ENCODE measurements around the gene KRTAP13-4.

Gene KRTAP13-4

GRCh38 chr21:30408782-30409494 lies 21.1 kb upstream of the KRTAP13-4 start:
- TF ChIP-seq, protein P1, sequence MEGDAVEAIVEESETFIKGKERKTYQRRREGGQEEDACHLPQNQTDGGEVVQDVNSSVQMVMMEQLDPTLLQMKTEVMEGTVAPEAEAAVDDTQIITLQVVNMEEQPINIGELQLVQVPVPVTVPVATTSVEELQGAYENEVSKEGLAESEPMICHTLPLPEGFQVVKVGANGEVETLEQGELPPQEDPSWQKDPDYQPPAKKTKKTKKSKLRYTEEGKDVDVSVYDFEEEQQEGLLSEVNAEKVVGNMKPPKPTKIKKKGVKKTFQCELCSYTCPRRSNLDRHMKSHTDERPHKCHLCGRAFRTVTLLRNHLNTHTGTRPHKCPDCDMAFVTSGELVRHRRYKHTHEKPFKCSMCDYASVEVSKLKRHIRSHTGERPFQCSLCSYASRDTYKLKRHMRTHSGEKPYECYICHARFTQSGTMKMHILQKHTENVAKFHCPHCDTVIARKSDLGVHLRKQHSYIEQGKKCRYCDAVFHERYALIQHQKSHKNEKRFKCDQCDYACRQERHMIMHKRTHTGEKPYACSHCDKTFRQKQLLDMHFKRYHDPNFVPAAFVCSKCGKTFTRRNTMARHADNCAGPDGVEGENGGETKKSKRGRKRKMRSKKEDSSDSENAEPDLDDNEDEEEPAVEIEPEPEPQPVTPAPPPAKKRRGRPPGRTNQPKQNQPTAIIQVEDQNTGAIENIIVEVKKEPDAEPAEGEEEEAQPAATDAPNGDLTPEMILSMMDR (IDR thresholded peaks at IDR 0.05) = peak; percentile 9
- peak overlapping the region; percentile 69 for H3K4me2 ChIP-seq (ENCODE audit: low read length)
- peak overlapping the region; percentile 18 for H3K4me3 ChIP-seq (ENCODE audit: low read depth, low read length)
- no peaks in the 10 kb centered on the region for H3K36me3 ChIP-seq (ENCODE audit: control insufficient read depth, insufficient read depth, low read length)
- H3K79me2 ChIP-seq = no peaks in the 10 kb centered on the region
- no peak overlapping the region for H3K9ac ChIP-seq
- no peaks in the 10 kb centered on the region for H3K4me1 ChIP-seq
- no peaks in the 10 kb centered on the region for H3K27me3 ChIP-seq (ENCODE audit: control insufficient read depth, insufficient read depth, low read length)
- H2AFZ ChIP-seq = no peak overlapping the region
- H3K9me3 ChIP-seq (ENCODE audit: control insufficient read depth, low read length) = no peaks in the 10 kb centered on the region
- H3K27ac ChIP-seq = no peak overlapping the region

DNA sequence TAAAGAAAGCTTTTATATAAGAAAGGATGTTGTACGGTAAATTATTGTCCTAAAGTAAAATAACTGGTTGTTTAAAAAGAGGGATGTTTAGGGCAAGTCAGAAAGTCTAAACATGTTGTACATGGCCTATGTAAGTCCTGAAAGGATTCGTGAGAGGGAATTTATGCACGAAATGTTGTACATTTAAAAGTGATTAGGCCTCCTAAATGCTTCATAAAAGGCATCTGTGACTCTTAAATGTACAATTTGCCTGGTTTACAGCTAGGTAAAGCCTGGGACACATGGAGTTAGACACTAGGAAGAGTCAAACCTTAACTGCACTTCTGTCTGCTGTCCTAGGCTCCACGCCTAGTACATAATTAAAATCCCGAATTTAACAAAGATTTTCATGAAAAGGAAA lies 14.0 kb upstream of the KRTAP13-4 start:
- Histone ChIP-seq H3K9me3 (ENCODE audit: control insufficient read depth, low read length) (no peaks in the 10 kb centered on the region), H3K4me1 (no peaks in the 10 kb centered on the region), H3K4me3 (ENCODE audit: low read depth, low read length) (no peak overlapping the region), H3K9ac (no peak overlapping the region), H3K4me2 (ENCODE audit: low read length) (no peak overlapping the region), H2AFZ (no peak overlapping the region), H3K79me2 (no peaks in the 10 kb centered on the region), H3K36me3 (ENCODE audit: control insufficient read depth, insufficient read depth, low read length) (no peaks in the 10 kb centered on the region), H3K27me3 (ENCODE audit: control insufficient read depth, insufficient read depth, low read length) (no peaks in the 10 kb centered on the region), H3K27ac (no peak overlapping the region)
- TF ChIP-seq, protein P1 (IDR thresholded peaks at IDR 0.05) = no peak

GRCh38 chr21:30425826-30426225 lies 4.2 kb upstream of the KRTAP13-4 start, which contains the start of gene KRTAP13-3:
TSS of gene KRTAP13-3 (minus strand) at chr21:30425926. CDS start at chr21:30425912, 14 bp downstream.
- Histone ChIP-seq H2AFZ (no peak within 1 kb of the TSS), H3K4me2 (ENCODE audit: low read length) (no peak within 1 kb of the TSS), H3K27me3 (ENCODE audit: control insufficient read depth, insufficient read depth, low read length) (no peaks in the 10 kb centered on the region), H3K9me3 (ENCODE audit: control insufficient read depth, low read length) (no peaks in the 10 kb centered on the region), H3K4me3 (ENCODE audit: low read depth, low read length) (no peak within 1 kb of the TSS), H3K27ac (no peak within 1 kb of the TSS), H3K9ac (no peak within 1 kb of the TSS), H3K36me3 (ENCODE audit: control insufficient read depth, insufficient read depth, low read length) (no peaks in the 10 kb centered on the region), H3K79me2 (no peaks in the 10 kb centered on the region), H3K4me1 (no peaks in the 10 kb centered on the region)
- TF ChIP-seq, protein P1 (IDR thresholded peaks at IDR 0.05) = no peak

DNA sequence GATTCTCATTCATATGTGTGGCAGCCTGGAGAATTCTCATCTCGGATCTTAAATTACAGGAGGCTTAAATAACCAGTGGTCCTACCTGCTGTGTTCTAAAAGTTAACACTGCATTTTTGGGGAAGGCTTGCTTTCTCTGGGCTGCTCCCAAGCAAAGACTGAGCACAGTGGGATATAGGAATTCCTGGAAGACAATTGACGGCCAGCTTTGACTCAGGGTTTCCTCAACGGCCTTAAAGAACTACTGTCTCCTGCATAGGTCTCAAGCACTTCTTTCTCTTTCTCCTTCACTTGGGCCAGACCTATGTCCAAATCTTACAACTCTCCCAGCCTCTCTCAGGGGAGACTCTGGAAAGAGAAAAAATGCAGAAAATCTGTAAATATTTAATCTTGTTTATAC lies 3.3 kb upstream of the KRTAP13-4 start:
- Histone ChIP-seq H3K79me2 (no peaks in the 10 kb centered on the region), H3K9ac (no peak overlapping the region), H2AFZ (no peak overlapping the region), H3K4me3 (ENCODE audit: low read depth, low read length) (no peak overlapping the region), H3K36me3 (ENCODE audit: control insufficient read depth, insufficient read depth, low read length) (no peaks in the 10 kb centered on the region), H3K27ac (no peak overlapping the region), H3K27me3 (ENCODE audit: control insufficient read depth, insufficient read depth, low read length) (no peaks in the 10 kb centered on the region), H3K9me3 (ENCODE audit: control insufficient read depth, low read length) (no peaks in the 10 kb centered on the region), H3K4me2 (ENCODE audit: low read length) (no peak overlapping the region), H3K4me1 (no peaks in the 10 kb centered on the region)
- TF ChIP-seq, protein P1 (IDR thresholded peaks at IDR 0.05) = no peak

All from parathyroid adenoma (tissue), 2 donors.